ENCODE measurements around the gene NCOA7.

DNA sequence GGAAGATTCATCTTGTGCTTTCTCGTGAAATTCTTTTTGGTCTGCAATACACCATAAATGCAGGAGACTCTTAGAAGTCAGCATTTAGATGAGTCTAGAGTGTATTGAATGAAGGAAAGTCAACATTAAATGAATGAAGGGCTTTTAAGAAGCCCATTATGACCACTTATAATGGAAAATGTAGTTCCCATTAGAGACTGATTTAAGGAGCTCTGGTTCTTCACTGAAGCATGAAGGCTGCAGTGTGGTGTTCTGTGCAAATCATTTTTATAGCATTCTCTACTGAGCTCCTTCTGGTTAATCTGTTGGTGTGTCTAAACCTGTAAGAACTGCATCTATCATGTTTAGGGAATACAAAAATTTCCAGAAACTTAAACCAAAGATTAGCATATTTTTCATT lies 19.7 kb downstream of the NCOA7 start:
- TF ChIP-seq EZH2 (IDR thresholded peaks at IDR 0.05): no peak
- TF ChIP-seq, protein P1, sequence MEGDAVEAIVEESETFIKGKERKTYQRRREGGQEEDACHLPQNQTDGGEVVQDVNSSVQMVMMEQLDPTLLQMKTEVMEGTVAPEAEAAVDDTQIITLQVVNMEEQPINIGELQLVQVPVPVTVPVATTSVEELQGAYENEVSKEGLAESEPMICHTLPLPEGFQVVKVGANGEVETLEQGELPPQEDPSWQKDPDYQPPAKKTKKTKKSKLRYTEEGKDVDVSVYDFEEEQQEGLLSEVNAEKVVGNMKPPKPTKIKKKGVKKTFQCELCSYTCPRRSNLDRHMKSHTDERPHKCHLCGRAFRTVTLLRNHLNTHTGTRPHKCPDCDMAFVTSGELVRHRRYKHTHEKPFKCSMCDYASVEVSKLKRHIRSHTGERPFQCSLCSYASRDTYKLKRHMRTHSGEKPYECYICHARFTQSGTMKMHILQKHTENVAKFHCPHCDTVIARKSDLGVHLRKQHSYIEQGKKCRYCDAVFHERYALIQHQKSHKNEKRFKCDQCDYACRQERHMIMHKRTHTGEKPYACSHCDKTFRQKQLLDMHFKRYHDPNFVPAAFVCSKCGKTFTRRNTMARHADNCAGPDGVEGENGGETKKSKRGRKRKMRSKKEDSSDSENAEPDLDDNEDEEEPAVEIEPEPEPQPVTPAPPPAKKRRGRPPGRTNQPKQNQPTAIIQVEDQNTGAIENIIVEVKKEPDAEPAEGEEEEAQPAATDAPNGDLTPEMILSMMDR (IDR thresholded peaks at IDR 0.05): no peak
